GM12878 (cell line): ENCODE results near the gene SIM2. TPM values are rescaled to one million over a fixed set of nuclear protein-coding genes. Genes with fewer than 3 reads are reported as not detected.

Experiments used
- ATAC-seq: fragments of 200-7000 bp; cut with Tn5 transposase; 3 replicates; pipeline ENCODE4 v1.9.1; 2020; ENCODE audit warnings: mild to moderate bottlenecking, moderate library complexity
- BruUV-seq: library from RNA; stranded (reverse); fragments of 400-500 nt; replicated peaks from 2 replicates; lab custom pipeline; 2021; lab: Mats Ljungman, UMichigan
- CTCF ChIA-PET: fragments of 300-600 bp; sonication (Branson Sonifier 250); formaldehyde crosslinking; extraction: SDS; loops from one replicate; lab custom pipeline; 2021; ENCODE audit warnings: inconsistent platforms; lab: Yijun Ruan, JAX
- POLR2A ChIA-PET: fragments of 350-600 bp; formaldehyde crosslinking; extraction: SDS; loops from one replicate; lab custom pipeline; 2021; ENCODE audit warnings: inconsistent platforms; lab: Charles Lee
- RAD21 ChIA-PET: fragments of 300-600 bp; sonication (Branson Sonifier 250); formaldehyde crosslinking; loops from one replicate; lab custom pipeline; 2023; ENCODE audit warnings: antibody characterized with exemption; ENCODE audit not compliant: unreplicated experiment; lab: Charles Lee
- SMC1A ChIA-PET: fragments of 300-600 bp; sonication (Branson Sonifier 250); formaldehyde crosslinking; loops from one replicate; lab custom pipeline; 2023; ENCODE audit not compliant: unreplicated experiment, uncharacterized antibody; lab: Charles Lee
- DNase-seq: peaks from one replicate; pipeline ENCODE4 v3.0.0-alpha.2; 2011; ENCODE audit warnings: low read depth, low spot score
- FAIRE-seq: peaks from 3 replicates; lab custom pipeline; 2011; peaks lifted over from hg19 to GRCh38; lab: Jason Lieb, UNC
- H2AFZ ChIP-seq: 2 replicates; pipeline ENCODE4 v1.6.0; 2011; ENCODE audit warnings: low read depth, low read length, control low read depth; ENCODE audit not compliant: control insufficient read depth
- H3K27ac ChIP-seq: 2 replicates; pipeline ENCODE4 v1.5.1; 2011; ENCODE audit warnings: control low read depth; ENCODE audit not compliant: control insufficient read depth, insufficient read depth
- H3K27me3 ChIP-seq, 2 experiments: replicated peaks in 1 of 2; 2 replicates each; pipeline versions ENCODE4 v1.6.0 to v1.6.1; 2011; ENCODE audit warnings: low read length in 1 of 2; ENCODE audit not compliant: control insufficient read depth in 2 of 2, insufficient read depth in 2 of 2
- H3K36me3 ChIP-seq, 2 experiments: 2 replicates each; pipeline ENCODE4 v1.5.1; 2011; ENCODE audit warnings: low read length in 1 of 2; ENCODE audit not compliant: control insufficient read depth in 2 of 2, insufficient read depth in 2 of 2
- H3K4me1 ChIP-seq: 2 replicates; pipeline ENCODE4 v1.6.1; 2011; ENCODE audit warnings: mild to moderate bottlenecking, low read length, moderate library complexity, mixed read lengths; ENCODE audit not compliant: control insufficient read depth, insufficient read depth
- H3K4me2 ChIP-seq: 2 replicates; pipeline ENCODE4 v1.6.0; 2011; ENCODE audit warnings: control low read depth; ENCODE audit not compliant: control insufficient read depth, insufficient read depth
- H3K4me3 ChIP-seq: fragments of 200-600 bp; sonication (generic); 2 replicates; pipeline ENCODE4 v1.5.1; 2016
- H3K79me2 ChIP-seq: 2 replicates; pipeline ENCODE4 v1.6.0; 2011; ENCODE audit warnings: low read length; ENCODE audit not compliant: control insufficient read depth, insufficient read depth
- H3K9ac ChIP-seq: 2 replicates; pipeline ENCODE4 v1.8.0; 2011; ENCODE audit warnings: low read length, control low read depth, mixed read lengths; ENCODE audit not compliant: control insufficient read depth, insufficient read depth
- H3K9me3 ChIP-seq: replicated peaks from 3 replicates; pipeline ENCODE4 v1.5.1; 2011; ENCODE audit warnings: mild to moderate bottlenecking, low read length; ENCODE audit not compliant: control insufficient read depth, insufficient read depth
- H4K20me1 ChIP-seq: 2 replicates; pipeline ENCODE4 v1.6.0; 2011; ENCODE audit not compliant: control insufficient read depth, insufficient read depth
- BHLHE40 ChIP-seq, 2 experiments: fragments of 450-650 bp in 1 of 2; IDR thresholded peaks; 2 replicates each; pipeline ENCODE4 v1.6.1; 2011 to 2017; ENCODE audit warnings: low read depth in 2 of 2, borderline replicate concordance in 1 of 2, improper control_type of control experiment in 1 of 2, low read length in 1 of 2, mild to moderate bottlenecking in 1 of 2
- CHD4 ChIP-seq: fragments of 200-600 bp; sonication (generic); IDR thresholded peaks from 2 replicates; pipeline ENCODE4 v1.6.1; 2016; ENCODE audit warnings: mild to moderate bottlenecking
- CREB1 ChIP-seq: IDR thresholded peaks from 2 replicates; pipeline ENCODE4 v1.6.1; 2012; ENCODE audit warnings: low read depth, mild to moderate bottlenecking, inconsistent platforms
- DPF2 ChIP-seq: fragments of 450-650 bp; IDR thresholded peaks from 2 replicates; pipeline ENCODE4 v1.6.1; 2017; ENCODE audit warnings: mild to moderate bottlenecking
- IKZF2 ChIP-seq, 2 experiments: fragments of 450-650 bp; IDR thresholded peaks; 2 replicates each; pipeline ENCODE4 v1.6.1; 2017; ENCODE audit warnings: mild to moderate bottlenecking in 2 of 2, moderate library complexity in 2 of 2
- KLF5 ChIP-seq: fragments of 450-650 bp; IDR thresholded peaks from 2 replicates; pipeline ENCODE4 v1.6.1; 2014; ENCODE audit warnings: mild to moderate bottlenecking; ENCODE audit not compliant: partially characterized antibody
- LARP7 ChIP-seq: fragments of 450-650 bp; IDR thresholded peaks from 2 replicates; pipeline ENCODE4 v1.6.1; 2017; ENCODE audit warnings: mild to moderate bottlenecking
- MEF2B ChIP-seq: fragments of 450-650 bp; IDR thresholded peaks from 2 replicates; pipeline ENCODE4 v1.6.1; 2018; ENCODE audit warnings: mild to moderate bottlenecking, moderate library complexity; ENCODE audit not compliant: partially characterized antibody, poor library complexity, severe bottlenecking
- RAD51 ChIP-seq: fragments of 450-650 bp; IDR thresholded peaks from 2 replicates; pipeline ENCODE4 v1.6.1; 2016; ENCODE audit warnings: moderate library complexity, mild to moderate bottlenecking, inconsistent platforms
- STAT1 ChIP-seq: fragments of 450-650 bp; conservative IDR thresholded peaks from 2 replicates; pipeline ENCODE4 v1.6.1; 2014; ENCODE audit warnings: antibody characterized with exemption, mild to moderate bottlenecking
- YY1 ChIP-seq: IDR thresholded peaks from 2 replicates; pipeline ENCODE4 v1.6.1; 2011; ENCODE audit warnings: low read depth, mild to moderate bottlenecking, low read length
- ZNF217 ChIP-seq: fragments of 450-650 bp; IDR thresholded peaks from 2 replicates; pipeline ENCODE4 v1.6.1; 2017; ENCODE audit warnings: antibody characterized with exemption, mild to moderate bottlenecking
- ZNF384 ChIP-seq: IDR thresholded peaks from 2 replicates; pipeline ENCODE4 v1.6.1; 2012; ENCODE audit warnings: low read depth, mild to moderate bottlenecking, low read length, improper control_type of control experiment, borderline replicate concordance
- WGBS: methylation state at CpG from one replicate; pipeline ENCODE4 v1.1.6; 2016; ENCODE audit warnings: low lambda C conversion rate; ENCODE audit not compliant: insufficient replicate concordance, insufficient coverage; ENCODE audit errors: missing lambda C conversion rate; 5-methylcytosine and 5-hydroxymethylcytosine counted together
- in situ Hi-C: fragments of 300-500 bp; cut with MboI; formaldehyde crosslinking; loops from 9 replicates; pipeline ENCODE4 v1.14.3; 2018; ENCODE audit warnings: mixed read lengths
- intact Hi-C: fragments of 100-400 bp; cut with micrococcal nuclease; formaldehyde crosslinking; loops from one replicate; pipeline ENCODE4 v1.14.2; 2022; ENCODE audit not compliant: unreplicated experiment
- polyA plus RNA-seq, 11 experiments: library from polyadenylated mRNA; depleted of rRNA in 4 of 11; unstranded in 6 of 11; stranded (reverse) in 5 of 11; fragments of >200 nt; fragmentation: Nextera tagmentation in 4 of 11; fragmentation: Illumina TruSeq in 1 of 11; extraction: Ambion mirVana in 4 of 11; extraction: Trizol in 1 of 11; gene quantifications; 1 replicate in 1 of 11; 2 replicates in 10 of 11; pipeline versions ENCODE4 v1.2.1 to v1.2.3, GENCODE V29; 2011 to 2016; ENCODE audit warnings: inconsistent platforms in 2 of 11, missing spikeins in 2 of 11, low read depth in 1 of 11
- total RNA-seq, 4 experiments: library from RNA; depleted of rRNA in 3 of 4; stranded (reverse); fragments of >200 nt in 3 of 4; fragmentation: Illumina TruSeq in 1 of 4; extraction: Trizol in 1 of 4; gene quantifications; 2 replicates each; pipeline versions ENCODE4 v1.2.1 to v1.2.3, GENCODE V29; 2013 to 2021
- TF ChIP-seq, protein P1 (sequence below): IDR thresholded peaks from 2 replicates; pipeline ENCODE4 v1.6.1; 2012; ENCODE audit warnings: low read depth, low read length, improper control_type of control experiment

The SIM2 gene
- total and polyA plus RNA-seq, 10 of the 15 experiments (the other 5 are each of a cell fraction or from before 2014, with no cell fraction given): 0.02 to 0.15 (median 0.05) TPM; not detected in 7

DNA sequence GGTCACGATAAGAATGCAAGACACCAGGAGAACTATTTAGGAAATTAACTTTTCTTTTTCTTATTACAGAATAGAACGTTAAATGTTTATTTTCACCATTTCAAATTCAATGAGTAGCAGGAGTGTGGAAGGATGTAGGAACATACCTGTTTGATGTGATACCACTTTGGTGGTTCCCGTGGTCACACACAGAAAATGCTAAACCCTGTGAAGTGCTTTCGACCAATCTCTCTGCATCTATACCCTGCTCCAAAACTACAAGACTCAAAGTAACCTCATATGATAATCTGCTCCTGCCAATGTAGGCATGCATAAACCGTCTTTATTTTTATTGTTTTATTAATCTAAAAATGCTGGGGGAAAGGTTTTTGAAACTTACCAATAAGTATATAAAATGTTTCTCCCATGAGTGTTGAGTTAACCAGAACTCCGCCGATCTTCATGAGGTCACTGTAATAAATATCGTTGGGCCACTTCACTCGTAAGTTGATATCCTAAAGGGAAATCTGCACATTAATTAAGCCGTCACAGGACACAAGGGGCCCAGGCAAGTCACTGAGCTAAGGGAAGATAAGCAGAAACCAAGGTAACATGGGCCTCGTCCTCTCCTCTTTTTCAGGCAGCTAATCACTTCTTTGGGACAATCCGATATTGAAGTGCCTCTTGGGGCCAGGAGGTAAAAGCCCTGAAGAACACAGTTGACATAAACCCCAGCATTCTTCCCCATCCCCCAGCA, 60.6 kb downstream of the SIM2 start:
- FAIRE-seq: no peak
- in situ Hi-C loops (no loop called here), intact Hi-C loops (no loop called here)
- Histone ChIP-seq H3K4me2 (no peak overlapping the region), H3K27me3 (no peaks in the 10 kb centered on the region), H3K27ac (no peak overlapping the region), H3K9ac (no peak overlapping the region), H2AFZ (no peak overlapping the region), H3K36me3 (no peaks in the 10 kb centered on the region), H4K20me1 (no peaks in the 10 kb centered on the region), H3K79me2 (no peaks in the 10 kb centered on the region), H3K4me1 (no peaks in the 10 kb centered on the region), H3K4me3 (no peak overlapping the region), H3K9me3 (no peaks in the 10 kb centered on the region)
- 84% methylated on average over 12 of the region's 12 CpGs for WGBS
- TF ChIP-seq BHLHE40 (IDR thresholded peaks at IDR 0.05; ENCODE audit: borderline replicate concordance in 1 of 2, low read depth in 2 of 2, low read length in 1 of 2): no peak
- no peak for TF ChIP-seq ZNF217
- ChIA-PET RAD21 (no interaction called here), CTCF (no interaction called here), POLR2A (no interaction called here), SMC1A (no interaction called here)
- no TSS peak for BruUV-seq
- no peak for DNase-seq
- ATAC-seq: no peak

DNA sequence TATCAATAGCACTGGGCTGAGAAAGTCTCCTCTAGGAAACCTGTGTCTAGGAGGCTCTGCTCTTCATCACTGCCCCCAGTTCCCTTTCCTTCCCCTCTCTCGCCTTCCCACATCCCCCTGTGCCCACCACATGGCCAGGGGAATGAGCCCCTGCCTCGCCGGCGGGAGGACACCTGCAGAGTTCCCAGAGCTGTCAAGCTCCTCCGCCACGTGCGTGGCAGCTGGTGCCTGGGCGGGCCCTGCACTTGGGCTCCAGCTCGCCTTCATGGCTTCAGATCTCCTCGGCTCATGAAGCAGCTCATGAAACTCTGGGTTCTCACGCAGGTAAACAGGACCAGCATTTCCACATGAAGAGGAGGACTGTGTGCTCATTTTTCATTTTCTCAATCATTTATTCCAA, 62.8 kb downstream of the SIM2 start:
- Histone ChIP-seq H3K27me3 (no peaks in the 10 kb centered on the region), H3K9me3 (no peaks in the 10 kb centered on the region), H3K27ac (no peak overlapping the region), H3K4me1 (no peaks in the 10 kb centered on the region), H3K9ac (no peak overlapping the region), H3K36me3 (no peaks in the 10 kb centered on the region), H3K79me2 (no peaks in the 10 kb centered on the region), H2AFZ (no peak overlapping the region), H3K4me3 (no peak overlapping the region), H4K20me1 (no peaks in the 10 kb centered on the region), H3K4me2 (no peak overlapping the region)
- TF ChIP-seq KLF5 (no peak), LARP7 (no peak), DPF2 (no peak), MEF2B (no peak), CREB1 (no peak), RAD51 (no peak), CHD4 (no peak), ZNF384 (no peak), IKZF2 (IDR thresholded peaks at IDR 0.05) (no peak), YY1 (no peak), STAT1 (no peak)
- TF ChIP-seq, protein P1, sequence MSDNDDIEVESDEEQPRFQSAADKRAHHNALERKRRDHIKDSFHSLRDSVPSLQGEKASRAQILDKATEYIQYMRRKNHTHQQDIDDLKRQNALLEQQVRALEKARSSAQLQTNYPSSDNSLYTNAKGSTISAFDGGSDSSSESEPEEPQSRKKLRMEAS: no peak
- no TSS peak for BruUV-seq
- ATAC-seq: no peak
- ChIA-PET CTCF (interaction anchor here (1.4 kb wide), 1 partner anchor 12 kb away, joined by 3 read pairs; no protein-coding TSS in a partner anchor), SMC1A (no interaction called here), POLR2A (no interaction called here), RAD21 (no interaction called here)
- 79% methylated on average over 11 of the region's 11 CpGs for WGBS
- no peak for FAIRE-seq
- intact Hi-C loops (no loop called here), in situ Hi-C loops (no loop called here)
- no peak for DNase-seq
